Stimulated activated effector memory CD8-positive, alpha-beta T cell treated with anti-CD3 and anti-CD28 coated beads, Interleukin-12 subunit alpha, Interleukin-12 subunit beta, amount 100 ng/mL, for 72 hours (primary cell): ENCODE results near the gene IZUMO1.

Source experiments
- ATAC-seq: fragments of 150-1000 bp; cut with Tn5 transposase; 2 replicates; pipeline ENCODE4 v1.10.0; 2021
- DNase-seq, 2 donors: peaks; one replicate each; pipeline ENCODE4 v3.0.0; 2021 to 2022; ENCODE audit warnings: low spot score in 2 of 2
- H3K27ac Mint-ChIP-seq: one replicate; pipeline ENCODE4 v1.8.0; 2022; ENCODE audit warnings: mild to moderate bottlenecking, mixed read lengths
- H3K36me3 Mint-ChIP-seq: one replicate; pipeline ENCODE4 v1.8.0; 2022; ENCODE audit warnings: mild to moderate bottlenecking, mixed read lengths
- H3K4me1 Mint-ChIP-seq: one replicate; pipeline ENCODE4 v1.8.0; 2022; ENCODE audit warnings: mixed read lengths
- H3K4me3 Mint-ChIP-seq: one replicate; pipeline ENCODE4 v1.8.0; 2022; ENCODE audit warnings: mild to moderate bottlenecking, mixed read lengths
- H3K9me3 Mint-ChIP-seq: one replicate; pipeline ENCODE4 v1.8.0; 2022; ENCODE audit warnings: mixed read lengths

IZUMO1 gene

GRCh38 chr19:48749571-48750198, 3.0 kb upstream of the IZUMO1 start:
- ATAC-seq (no peak), DNase-seq (no peak)
- H3K9me3 Mint-ChIP-seq: no peaks in the 10 kb centered on the region
- H3K27ac Mint-ChIP-seq: no peak overlapping the region
- H3K4me1 Mint-ChIP-seq: peaks cover 38% of the 10 kb centered on the region
- no peak overlapping the region for H3K4me3 Mint-ChIP-seq
- no peaks in the 10 kb centered on the region for H3K36me3 Mint-ChIP-seq

- peaks cover 18% of the 10 kb centered on the region for H3K4me1 Mint-ChIP-seq
- DNase-seq (no peak), ATAC-seq (no peak)
- H3K36me3 Mint-ChIP-seq: no peaks in the 10 kb centered on the region
- H3K27ac Mint-ChIP-seq: no peak overlapping the region
- no peaks in the 10 kb centered on the region for H3K9me3 Mint-ChIP-seq
- peak overlapping the region; percentile 40 for H3K4me3 Mint-ChIP-seq
These were observed 599 bp downstream of the IZUMO1 start for GRCh38 chr19:48746110-48746509.

GRCh38 chr19:48745208-48745995, 1.3 kb downstream of the IZUMO1 start:
- Mint-ChIP-seq H3K36me3 (no peaks in the 10 kb centered on the region), H3K27ac (no peak overlapping the region), H3K4me3 (peak overlapping the region; percentile 40), H3K4me1 (peaks cover 16% of the 10 kb centered on the region), H3K9me3 (no peaks in the 10 kb centered on the region)
- ATAC-seq (peak; percentile 83), DNase-seq (peak in 1 of 2 donors; percentile 66)

- H3K27ac Mint-ChIP-seq: no peak overlapping the region
- peaks cover 27% of the 10 kb centered on the region for H3K4me1 Mint-ChIP-seq
- ATAC-seq (no peak), DNase-seq (no peak)
- no peaks in the 10 kb centered on the region for H3K9me3 Mint-ChIP-seq
- no peak overlapping the region for H3K4me3 Mint-ChIP-seq
- H3K36me3 Mint-ChIP-seq: no peaks in the 10 kb centered on the region
These were observed 4.6 kb downstream of the IZUMO1 start for GRCh38 chr19:48742096-48742495.

GRCh38 chr19:48741129-48741999, 5.3 kb downstream of the IZUMO1 start:
- no peaks in the 10 kb centered on the region for H3K36me3 Mint-ChIP-seq
- DNase-seq (peak in 1 of 2 donors; percentile 74), ATAC-seq (no peak)
- H3K27ac Mint-ChIP-seq: no peak overlapping the region
- H3K9me3 Mint-ChIP-seq: no peaks in the 10 kb centered on the region
- no peak overlapping the region for H3K4me3 Mint-ChIP-seq
- H3K4me1 Mint-ChIP-seq: peaks cover 23% of the 10 kb centered on the region

GRCh38 chr19:48740164-48740972, 6.3 kb downstream of the IZUMO1 start, which contains the start of gene RASIP1:
RASIP1 (minus strand) TSS chr19:48740610; CDS start chr19:48740282, 328 bp downstream.
- no peaks in the 10 kb centered on the region for H3K36me3 Mint-ChIP-seq
- H3K27ac Mint-ChIP-seq: no peak within 1 kb of the TSS
- H3K4me1 Mint-ChIP-seq: peaks cover 13% of the 10 kb centered on the region
- H3K4me3 Mint-ChIP-seq: peak within 1 kb of the TSS; percentile 64
- H3K9me3 Mint-ChIP-seq: no peaks in the 10 kb centered on the region
- ATAC-seq: no peak
- no peak for DNase-seq

- DNase-seq (no peak), ATAC-seq (peak; percentile 0)
- Mint-ChIP-seq H3K4me3 (peak overlapping the region; percentile 64), H3K4me1 (peaks cover 11% of the 10 kb centered on the region), H3K36me3 (no peaks in the 10 kb centered on the region), H3K27ac (no peak overlapping the region), H3K9me3 (no peaks in the 10 kb centered on the region)
These were observed 7.1 kb downstream of the IZUMO1 start for GRCh38 chr19:48739404-48740163.

- Mint-ChIP-seq H3K27ac (no peak overlapping the region), H3K9me3 (no peaks in the 10 kb centered on the region), H3K36me3 (no peaks in the 10 kb centered on the region), H3K4me1 (peaks cover 11% of the 10 kb centered on the region), H3K4me3 (peak overlapping the region; percentile 64)
- ATAC-seq (peak; percentile 94), DNase-seq (peak; percentile 85 to 93)
These were observed 7.9 kb downstream of the IZUMO1 start for GRCh38 chr19:48738557-48739403.

- ATAC-seq (no peak), DNase-seq (no peak)
- Mint-ChIP-seq H3K27ac (no peak overlapping the region), H3K4me3 (no peak overlapping the region), H3K4me1 (peaks cover 11% of the 10 kb centered on the region), H3K9me3 (no peaks in the 10 kb centered on the region), H3K36me3 (no peaks in the 10 kb centered on the region)
These were observed 9.2 kb downstream of the IZUMO1 start for GRCh38 chr19:48737360-48737998.

GRCh38 chr19:48735031-48735615, 11.6 kb downstream of the IZUMO1 start:
- ATAC-seq (no peak), DNase-seq (no peak)
- Mint-ChIP-seq H3K9me3 (no peaks in the 10 kb centered on the region), H3K36me3 (no peaks in the 10 kb centered on the region), H3K4me1 (peaks cover 11% of the 10 kb centered on the region), H3K27ac (no peak overlapping the region), H3K4me3 (no peak overlapping the region)

- Mint-ChIP-seq H3K27ac (no peak overlapping the region), H3K4me1 (peaks cover 6% of the 10 kb centered on the region), H3K4me3 (no peak overlapping the region), H3K9me3 (no peaks in the 10 kb centered on the region), H3K36me3 (no peaks in the 10 kb centered on the region)
- DNase-seq: no peak
- no peak for ATAC-seq
These were observed 12.1 kb downstream of the IZUMO1 start for GRCh38 chr19:48734625-48735024.

GRCh38 chr19:48731452-48731851, 15.3 kb downstream of the IZUMO1 start:
- Mint-ChIP-seq H3K27ac (no peak overlapping the region), H3K9me3 (peaks cover 2% of the 10 kb centered on the region), H3K36me3 (no peaks in the 10 kb centered on the region), H3K4me1 (peaks cover 5% of the 10 kb centered on the region), H3K4me3 (no peak overlapping the region)
- no peak for ATAC-seq
- no peak for DNase-seq
